K562 (cell line): ENCODE results near the gene COMMD8. TPM values are rescaled to one million over a fixed set of nuclear protein-coding genes. Genes with fewer than 3 reads are reported as not detected.

Experiments used
- ATF1 ChIP-seq, 2 experiments: fragments of 450-650 bp in 1 of 2; IDR thresholded peaks; 2 replicates each; pipeline ENCODE4 v1.6.1; 2016; ENCODE audit warnings: missing compliant biosample characterization in 1 of 2, missing genetic modification characterization in 1 of 2
- BHLHE40 ChIP-seq: IDR thresholded peaks from 2 replicates; pipeline ENCODE4 v1.6.1; 2011; ENCODE audit warnings: low read length, improper control_type of control experiment
- BRD9 ChIP-seq: fragments of 450-650 bp; IDR thresholded peaks from 2 replicates; pipeline ENCODE4 v1.6.1; 2018; ENCODE audit warnings: low read depth; ENCODE audit not compliant: partially characterized antibody
- CXXC5 ChIP-seq: fragments of 250-450 bp; sonication (Bioruptor Pico); IDR thresholded peaks from 2 replicates; pipeline ENCODE4 v1.8.0; 2022; ENCODE audit warnings: inconsistent platforms, mild to moderate bottlenecking, moderate library complexity
- GMEB1 ChIP-seq: fragments of 250-450 bp; sonication (Bioruptor Pico); IDR thresholded peaks from 2 replicates; pipeline ENCODE4 v1.4.0; 2020; ENCODE audit warnings: mild to moderate bottlenecking
- ID3 ChIP-seq, 2 experiments: fragments of 250-450 bp in 1 of 2; fragments of 450-650 bp in 1 of 2; sonication (Bioruptor Pico) in 1 of 2; IDR thresholded peaks; 2 replicates each; pipeline versions ENCODE4 v1.6.1 to v1.8.0; 2016 to 2021; ENCODE audit warnings: mild to moderate bottlenecking in 2 of 2, moderate library complexity in 2 of 2, missing compliant biosample characterization in 1 of 2, missing genetic modification characterization in 1 of 2
- KDM1A ChIP-seq, 2 experiments: fragments of 450-650 bp; IDR thresholded peaks; 2 replicates each; pipeline ENCODE4 v1.6.1; 2016; ENCODE audit warnings: mild to moderate bottlenecking in 2 of 2
- L3MBTL2 ChIP-seq: fragments of 450-650 bp; IDR thresholded peaks from 2 replicates; pipeline ENCODE4 v1.6.1; 2016; ENCODE audit warnings: mild to moderate bottlenecking, moderate library complexity
- MXI1 ChIP-seq: IDR thresholded peaks from 2 replicates; pipeline ENCODE4 v1.6.1; 2011; ENCODE audit warnings: low read depth, mild to moderate bottlenecking, improper control_type of control experiment, low read length
- MYC ChIP-seq, 2 experiments: fragments of 250-450 bp in 1 of 2; sonication (Bioruptor Pico) in 1 of 2; IDR thresholded peaks; 2 replicates each; pipeline versions ENCODE4 v1.5.1 to v1.6.1; 2012 to 2021; ENCODE audit warnings: low read depth in 2 of 2, borderline replicate concordance in 1 of 2, improper control_type of control experiment in 1 of 2, low read length in 1 of 2, mild to moderate bottlenecking in 1 of 2, moderate library complexity in 1 of 2
- NBN ChIP-seq: fragments of 450-650 bp; IDR thresholded peaks from 2 replicates; pipeline ENCODE4 v1.6.1; 2016; ENCODE audit warnings: low read depth, mild to moderate bottlenecking
- NR3C1 ChIP-seq: sonication (generic); formaldehyde crosslinking; IDR thresholded peaks from 2 replicates; pipeline ENCODE4 v1.8.1; 2022; ENCODE audit warnings: missing genetic modification reagents
- PRPF4 ChIP-seq: fragments of 200-400 bp; formaldehyde crosslinking; IDR thresholded peaks from one replicate; pipeline ENCODE4 v1.6.1; 2017; ENCODE audit warnings: low read length, low read depth, mild to moderate bottlenecking; ENCODE audit not compliant: insufficient read depth, poor library complexity, severe bottlenecking
- RAD21 ChIP-seq, 2 experiments: fragments of 250-450 bp in 1 of 2; fragments of 450-650 bp in 1 of 2; sonication (Bioruptor Pico) in 1 of 2; formaldehyde crosslinking in 1 of 2; IDR thresholded peaks in 1 of 2; conservative IDR thresholded peaks in 1 of 2; 2 replicates each; pipeline versions ENCODE4 v1.4.0 to v1.8.0; 2020 to 2022; ENCODE audit warnings: mild to moderate bottlenecking in 2 of 2, moderate library complexity in 1 of 2
- RBFOX2 ChIP-seq: fragments of 200-400 bp; formaldehyde crosslinking; IDR thresholded peaks from 2 replicates; pipeline ENCODE4 v1.6.1; 2017; ENCODE audit warnings: low read depth, mild to moderate bottlenecking, low read length, moderate library complexity
- RCOR1 ChIP-seq, 2 experiments: IDR thresholded peaks; 2 replicates each; pipeline ENCODE4 v1.6.1; 2012; ENCODE audit warnings: low read depth in 2 of 2, low read length in 2 of 2, borderline replicate concordance in 1 of 2, improper control_type of control experiment in 1 of 2
- SRSF9 ChIP-seq: fragments of 200-400 bp; formaldehyde crosslinking; IDR thresholded peaks from 2 replicates; pipeline ENCODE4 v1.6.1; 2017; ENCODE audit warnings: low read depth, low read length, borderline replicate concordance
- TAF1 ChIP-seq: IDR thresholded peaks from 2 replicates; pipeline ENCODE4 v1.6.1; 2011; ENCODE audit warnings: mild to moderate bottlenecking, low read length, moderate library complexity; ENCODE audit not compliant: insufficient read depth, control insufficient read depth, severe bottlenecking; ENCODE audit errors: extremely low read depth
- USF2 ChIP-seq: sonication (generic); formaldehyde crosslinking; IDR thresholded peaks from 2 replicates; pipeline ENCODE4 v1.5.0; 2020; ENCODE audit warnings: missing genetic modification reagents
- VEZF1 ChIP-seq: fragments of 200-800 bp; sonication (Bioruptor generic); IDR thresholded peaks from 2 replicates; pipeline ENCODE4 v1.6.1; 2017; ENCODE audit warnings: missing genetic modification characterization, missing compliant biosample characterization
- ZFP1 ChIP-seq: fragments of 450-650 bp; formaldehyde crosslinking; IDR thresholded peaks from 2 replicates; pipeline ENCODE4 v1.4.0; 2020; ENCODE audit warnings: mild to moderate bottlenecking, mixed read lengths
- ZNF239 ChIP-seq: fragments of 250-450 bp; sonication (Bioruptor Pico); IDR thresholded peaks from 2 replicates; pipeline ENCODE4 v1.4.0; 2020; ENCODE audit warnings: mild to moderate bottlenecking
- polyA plus RNA-seq, 8 experiments: library from polyadenylated mRNA; depleted of rRNA in 4 of 8; stranded (reverse) in 5 of 8; unstranded in 3 of 8; fragments of >200 nt; fragmentation: Nextera tagmentation in 2 of 8; fragmentation: Illumina TruSeq in 1 of 8; extraction: Ambion mirVana in 2 of 8; extraction: Trizol in 1 of 8; gene quantifications; 2 replicates each; pipeline versions ENCODE4 v1.2.1 to v1.2.3, GENCODE V29; 2011 to 2014; ENCODE audit warnings: inconsistent platforms in 1 of 8, missing spikeins in 1 of 8
- total RNA-seq, 7 experiments: library from RNA; depleted of rRNA in 6 of 7; stranded (reverse); fragments of >200 nt in 6 of 7; fragmentation: Illumina TruSeq in 2 of 7; extraction: Trizol in 2 of 7; gene quantifications; 2 replicates each; pipeline versions ENCODE4 v1.2.1 to v1.2.3, GENCODE V29; 2011 to 2021; ENCODE audit warnings: low replicate concordance in 1 of 7

COMMD8 gene
- total and polyA plus RNA-seq, 9 of the 15 experiments (the other 6 are each of a cell fraction or from before 2014, with no cell fraction given): 7.6 to 41.0 (median 13.1) TPM

GRCh38 chr4:47463235-47463956 lies at the start of gene COMMD8 (continued):
- TF ChIP-seq GMEB1 (CRISPR knock-in tag) (peak; percentile 38; the same call in 1 of the 2 replicates), USF2 (CRISPR knock-in tag) (peak; percentile 100), NR3C1 (CRISPR knock-in tag) (no peak), VEZF1 (peak; percentile 70), ATF1 (CRISPR knock-in tag; IDR thresholded peaks at IDR 0.05) (no peak), ATF1 (tag; IDR thresholded peaks at IDR 0.05) (peak; percentile 78; the same call in 1 of the 2 replicates), TAF1 (peak; percentile 34), RCOR1 (IDR thresholded peaks at IDR 0.05; ENCODE audit: borderline replicate concordance in 1 of 2, low read depth in 2 of 2, low read length in 2 of 2) (peak in 1 of 2 experiments; percentile 78; a peak in 1 of 4 replicates), MXI1 (peak; percentile 91), MYC (IDR thresholded peaks at IDR 0.05; ENCODE audit: low read depth, low read length) (peak; percentile 66), MYC (CRISPR knock-in tag; IDR thresholded peaks at IDR 0.05; ENCODE audit: borderline replicate concordance, low read depth) (peak; percentile 65; the same call in 1 of the 2 replicates), SRSF9 (no peak), RAD21 (CRISPR knock-in tag; conservative IDR thresholded peaks at IDR 0.05 in 1 of 2, IDR thresholded peaks at IDR 0.05 in 1 of 2) (0 out of 4 replicates have a peak, but pooled peaks of 1 of the 2 experiments have one; percentile 21), RBFOX2 (peak; percentile 86), BHLHE40 (peak; percentile 94), ZFP1 (no peak), ZNF239 (CRISPR knock-in tag) (no peak), BRD9 (no peak), PRPF4 (no peak), CXXC5 (CRISPR knock-in tag) (peak; percentile 93), L3MBTL2 (peak; percentile 93), ID3 (CRISPR knock-in tag; IDR thresholded peaks at IDR 0.05) (no peak), ID3 (tag; IDR thresholded peaks at IDR 0.05) (0 out of 2 replicates have a peak, but pooled peaks have one; percentile 33), NBN (peak; percentile 62; the same call in 1 of the 2 replicates), KDM1A (IDR thresholded peaks at IDR 0.05) (no peak)
